ENCODE data around the gene ASXL3. TPM values are rescaled to one million over a fixed set of nuclear protein-coding genes. Genes with fewer than 3 reads are reported as not detected.

The ASXL3 gene
- polyA plus RNA-seq, 3 donors = not detected

- no peak overlapping the region for H3K9ac ChIP-seq (ENCODE audit: insufficient read depth, low read length, poor library complexity, severe bottlenecking)
- H3K4me3 ChIP-seq (replicated peaks in 1 of 3; ENCODE audit: low read depth in 2 of 3, low read length in 3 of 3) = no peak overlapping the region
- Mint-ChIP-seq H3K27me3 (ENCODE audit: low read depth in 3 of 3) (no peaks in the 10 kb centered on the region), H3K4me1 (no peaks in the 10 kb centered on the region), H3K9me3 (peaks cover 0 to 2% (median 1%) of the 10 kb centered on the region in 7 donors), H3K36me3 (no peaks in the 10 kb centered on the region), H3K4me3 (no peak overlapping the region), H3K27ac (no peak overlapping the region)
- no peak for DNase-seq
- H3K36me3 ChIP-seq (replicated peaks in 1 of 2; ENCODE audit: control insufficient read depth in 1 of 2, insufficient read depth in 2 of 2, low read length in 2 of 2) = no peaks in the 10 kb centered on the region
- no peaks in the 10 kb centered on the region for H4K20me1 ChIP-seq (ENCODE audit: insufficient read depth, low read length)
- intact Hi-C loops (cut with micrococcal nuclease) = no loop called here
- no peak overlapping the region for H2AFZ ChIP-seq (ENCODE audit: insufficient read depth, low read depth, low read length, poor library complexity, severe bottlenecking)
- WGBS (ENCODE audit: insufficient coverage) = 100% methylated on average over 1 of the region's 3 CpGs
- H3K9me3 ChIP-seq (replicated peaks in 1 of 2; ENCODE audit: control insufficient read depth in 1 of 2, insufficient read depth in 1 of 2, low read length in 2 of 2) = no peaks in the 10 kb centered on the region
- no peaks in the 10 kb centered on the region for H3K27me3 ChIP-seq (ENCODE audit: control insufficient read depth in 2 of 2, insufficient read depth in 2 of 2, low read length in 2 of 2)
- H3K79me2 ChIP-seq (ENCODE audit: insufficient read depth, low read length) = no peaks in the 10 kb centered on the region
- H3K4me2 ChIP-seq (replicated peaks; ENCODE audit: extremely low read depth, low read length, poor library complexity, severe bottlenecking) = no peak overlapping the region
- no peaks in the 10 kb centered on the region for H3K4me1 ChIP-seq (ENCODE audit: control insufficient read depth in 1 of 2, insufficient read depth in 2 of 2, low read length in 2 of 2)
- no peak overlapping the region for H3K27ac ChIP-seq (ENCODE audit: low read depth in 1 of 2, low read length in 2 of 2)
- TF ChIP-seq, protein P1, sequence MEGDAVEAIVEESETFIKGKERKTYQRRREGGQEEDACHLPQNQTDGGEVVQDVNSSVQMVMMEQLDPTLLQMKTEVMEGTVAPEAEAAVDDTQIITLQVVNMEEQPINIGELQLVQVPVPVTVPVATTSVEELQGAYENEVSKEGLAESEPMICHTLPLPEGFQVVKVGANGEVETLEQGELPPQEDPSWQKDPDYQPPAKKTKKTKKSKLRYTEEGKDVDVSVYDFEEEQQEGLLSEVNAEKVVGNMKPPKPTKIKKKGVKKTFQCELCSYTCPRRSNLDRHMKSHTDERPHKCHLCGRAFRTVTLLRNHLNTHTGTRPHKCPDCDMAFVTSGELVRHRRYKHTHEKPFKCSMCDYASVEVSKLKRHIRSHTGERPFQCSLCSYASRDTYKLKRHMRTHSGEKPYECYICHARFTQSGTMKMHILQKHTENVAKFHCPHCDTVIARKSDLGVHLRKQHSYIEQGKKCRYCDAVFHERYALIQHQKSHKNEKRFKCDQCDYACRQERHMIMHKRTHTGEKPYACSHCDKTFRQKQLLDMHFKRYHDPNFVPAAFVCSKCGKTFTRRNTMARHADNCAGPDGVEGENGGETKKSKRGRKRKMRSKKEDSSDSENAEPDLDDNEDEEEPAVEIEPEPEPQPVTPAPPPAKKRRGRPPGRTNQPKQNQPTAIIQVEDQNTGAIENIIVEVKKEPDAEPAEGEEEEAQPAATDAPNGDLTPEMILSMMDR (IDR thresholded peaks at IDR 0.05) = no peak
These were observed 49.1 kb downstream of the ASXL3 start for GRCh38 chr18:33627114-33627513.

GRCh38 chr18:33630476-33630875 lies 52.5 kb downstream of the ASXL3 start:
- H3K4me3 ChIP-seq (replicated peaks in 1 of 3; ENCODE audit: low read depth in 2 of 3, low read length in 3 of 3) = no peak overlapping the region
- no peak overlapping the region for H3K27ac ChIP-seq (ENCODE audit: low read depth in 1 of 2, low read length in 2 of 2)
- Mint-ChIP-seq H3K9me3 (peaks cover 0 to 7% (median 1%) of the 10 kb centered on the region in 7 donors), H3K36me3 (no peaks in the 10 kb centered on the region), H3K4me3 (no peak overlapping the region), H3K27me3 (ENCODE audit: low read depth in 3 of 3) (no peaks in the 10 kb centered on the region), H3K27ac (no peak overlapping the region), H3K4me1 (no peaks in the 10 kb centered on the region)
- no peak overlapping the region for H2AFZ ChIP-seq (ENCODE audit: insufficient read depth, low read depth, low read length, poor library complexity, severe bottlenecking)
- TF ChIP-seq, protein P1 (IDR thresholded peaks at IDR 0.05) = no peak
- intact Hi-C loops (cut with micrococcal nuclease) = no loop called here
- no peak overlapping the region for H3K4me2 ChIP-seq (replicated peaks; ENCODE audit: extremely low read depth, low read length, poor library complexity, severe bottlenecking)
- H3K9ac ChIP-seq (ENCODE audit: insufficient read depth, low read length, poor library complexity, severe bottlenecking) = no peak overlapping the region
- H3K79me2 ChIP-seq (ENCODE audit: insufficient read depth, low read length) = no peaks in the 10 kb centered on the region
- H4K20me1 ChIP-seq (ENCODE audit: insufficient read depth, low read length) = no peaks in the 10 kb centered on the region
- no peaks in the 10 kb centered on the region for H3K4me1 ChIP-seq (ENCODE audit: control insufficient read depth in 1 of 2, insufficient read depth in 2 of 2, low read length in 2 of 2)
- H3K27me3 ChIP-seq (ENCODE audit: control insufficient read depth in 2 of 2, insufficient read depth in 2 of 2, low read length in 2 of 2) = no peaks in the 10 kb centered on the region
- no CpG with 5 or more reads among the region's 1 CpG for WGBS (ENCODE audit: insufficient coverage)
- no peaks in the 10 kb centered on the region for H3K9me3 ChIP-seq (replicated peaks in 1 of 2; ENCODE audit: control insufficient read depth in 1 of 2, insufficient read depth in 1 of 2, low read length in 2 of 2)
- DNase-seq = no peak
- H3K36me3 ChIP-seq (replicated peaks in 1 of 2; ENCODE audit: control insufficient read depth in 1 of 2, insufficient read depth in 2 of 2, low read length in 2 of 2) = no peaks in the 10 kb centered on the region
